ENCODE results near the gene NPHP3.

GRCh38 chr3:132710311-132710710, 11.9 kb downstream of the NPHP3 start:
- TF ChIP-seq TAF1 (IDR thresholded peaks at IDR 0.05; ENCODE audit: borderline replicate concordance, insufficient read depth, low read length) (no peak), POLR2AphosphoS5 (IDR thresholded peaks at IDR 0.05; ENCODE audit: low read depth, low read length) (no peak)
- TF ChIP-seq, protein P1, sequence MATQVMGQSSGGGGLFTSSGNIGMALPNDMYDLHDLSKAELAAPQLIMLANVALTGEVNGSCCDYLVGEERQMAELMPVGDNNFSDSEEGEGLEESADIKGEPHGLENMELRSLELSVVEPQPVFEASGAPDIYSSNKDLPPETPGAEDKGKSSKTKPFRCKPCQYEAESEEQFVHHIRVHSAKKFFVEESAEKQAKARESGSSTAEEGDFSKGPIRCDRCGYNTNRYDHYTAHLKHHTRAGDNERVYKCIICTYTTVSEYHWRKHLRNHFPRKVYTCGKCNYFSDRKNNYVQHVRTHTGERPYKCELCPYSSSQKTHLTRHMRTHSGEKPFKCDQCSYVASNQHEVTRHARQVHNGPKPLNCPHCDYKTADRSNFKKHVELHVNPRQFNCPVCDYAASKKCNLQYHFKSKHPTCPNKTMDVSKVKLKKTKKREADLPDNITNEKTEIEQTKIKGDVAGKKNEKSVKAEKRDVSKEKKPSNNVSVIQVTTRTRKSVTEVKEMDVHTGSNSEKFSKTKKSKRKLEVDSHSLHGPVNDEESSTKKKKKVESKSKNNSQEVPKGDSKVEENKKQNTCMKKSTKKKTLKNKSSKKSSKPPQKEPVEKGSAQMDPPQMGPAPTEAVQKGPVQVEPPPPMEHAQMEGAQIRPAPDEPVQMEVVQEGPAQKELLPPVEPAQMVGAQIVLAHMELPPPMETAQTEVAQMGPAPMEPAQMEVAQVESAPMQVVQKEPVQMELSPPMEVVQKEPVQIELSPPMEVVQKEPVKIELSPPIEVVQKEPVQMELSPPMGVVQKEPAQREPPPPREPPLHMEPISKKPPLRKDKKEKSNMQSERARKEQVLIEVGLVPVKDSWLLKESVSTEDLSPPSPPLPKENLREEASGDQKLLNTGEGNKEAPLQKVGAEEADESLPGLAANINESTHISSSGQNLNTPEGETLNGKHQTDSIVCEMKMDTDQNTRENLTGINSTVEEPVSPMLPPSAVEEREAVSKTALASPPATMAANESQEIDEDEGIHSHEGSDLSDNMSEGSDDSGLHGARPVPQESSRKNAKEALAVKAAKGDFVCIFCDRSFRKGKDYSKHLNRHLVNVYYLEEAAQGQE (IDR thresholded peaks at IDR 0.05; ENCODE audit: insufficient read depth in 1 of 2, low read depth in 2 of 2, low read length in 2 of 2), result no peak

Measured in PFSK-1 (cell line).